Measurements from ENCODE around the gene NADK2.

GRCh38 chr5:36222620-36223019, 19.1 kb downstream of the NADK2 start:
- TF ChIP-seq CTCF (IDR thresholded peaks at IDR 0.05) (no peak), POLR2A (IDR thresholded peaks at IDR 0.05) (no peak)
